OCI-LY1 (cell line): ENCODE measurements around the gene NLRP12.
"Not testable (repeated sequence)": the region's sequence is repeated elsewhere in the genome, so short reads cannot be mapped to it uniquely, and the experiment has no call there.

Source experiments
- H2AFZ ChIP-seq: fragments of 200-600 bp; sonication (generic), shearing (Covaris generic); 2 replicates; pipeline ENCODE4 v1.6.0; 2014; ENCODE audit warnings: antibody characterized with exemption, mild to moderate bottlenecking, low read length
- H3F3A ChIP-seq: fragments of 200-600 bp; sonication (generic), shearing (Covaris generic); 2 replicates; pipeline ENCODE4 v1.6.0; 2014; ENCODE audit warnings: mild to moderate bottlenecking, antibody characterized with exemption, low read length, moderate library complexity; ENCODE audit not compliant: insufficient read depth
- H3K27ac ChIP-seq: fragments of 200-600 bp; sonication (generic); 2 replicates; pipeline ENCODE4 v1.5.1; 2014; ENCODE audit warnings: low read length, mixed run types, mild to moderate bottlenecking, low read depth; ENCODE audit not compliant: poor library complexity, severe bottlenecking
- H3K27me3 ChIP-seq: fragments of 200-600 bp; sonication (generic); 2 replicates; pipeline ENCODE4 v1.6.0; 2014; ENCODE audit warnings: antibody characterized with exemption, mild to moderate bottlenecking, low read length, moderate library complexity; ENCODE audit not compliant: insufficient read depth
- H3K36me3 ChIP-seq: fragments of 200-600 bp; sonication (generic); 2 replicates; pipeline ENCODE4 v1.6.1; 2014; ENCODE audit warnings: mild to moderate bottlenecking, antibody characterized with exemption, low read length, moderate library complexity, mixed read lengths; ENCODE audit not compliant: insufficient read depth
- H3K4me1 ChIP-seq: fragments of 200-600 bp; sonication (generic); 2 replicates; pipeline ENCODE4 v1.5.1; 2014; ENCODE audit warnings: mild to moderate bottlenecking, low read length, moderate library complexity; ENCODE audit not compliant: insufficient read depth, severe bottlenecking
- H3K4me2 ChIP-seq: fragments of 200-600 bp; sonication (generic), shearing (Covaris generic); 2 replicates; pipeline ENCODE4 v1.6.1; 2014; ENCODE audit warnings: low read length
- H3K4me3 ChIP-seq: fragments of 200-600 bp; sonication (generic); 2 replicates; pipeline ENCODE4 v1.5.1; 2014; ENCODE audit warnings: low read length, low read depth, mild to moderate bottlenecking, mixed read lengths; ENCODE audit not compliant: poor library complexity, severe bottlenecking
- H3K79me2 ChIP-seq: fragments of 200-600 bp; shearing (Covaris generic); 2 replicates; pipeline ENCODE4 v1.6.1; 2016; ENCODE audit warnings: mixed run types, low read length, mixed read lengths; ENCODE audit not compliant: insufficient read depth
- H3K9ac ChIP-seq: fragments of 200-600 bp; sonication (generic), shearing (Covaris generic); 2 replicates; pipeline ENCODE4 v1.6.1; 2014; ENCODE audit warnings: mild to moderate bottlenecking, low read length, mixed read lengths
- H3K9me2 ChIP-seq: fragments of 200-600 bp; sonication (generic), shearing (Covaris generic); 2 replicates; pipeline ENCODE4 v1.6.1; 2014; ENCODE audit warnings: low read depth, mild to moderate bottlenecking, low read length, mixed read lengths
- H3K9me3 ChIP-seq: fragments of 200-600 bp; shearing (Covaris generic); 2 replicates; pipeline ENCODE4 v1.6.1; 2014; ENCODE audit warnings: low read length, mixed read lengths
- H4K20me1 ChIP-seq: fragments of 200-600 bp; sonication (generic), shearing (Covaris generic); 2 replicates; pipeline ENCODE4 v1.6.0; 2016; ENCODE audit warnings: mild to moderate bottlenecking, low read length; ENCODE audit not compliant: insufficient read depth
- EZH2 ChIP-seq: fragments of 200-600 bp; sonication (generic), shearing (Covaris generic); IDR thresholded peaks from 2 replicates; pipeline ENCODE4 v1.8.0; 2017; ENCODE audit warnings: borderline replicate concordance, mixed run types, mild to moderate bottlenecking, antibody characterized with exemption, low read length, moderate library complexity, mixed read lengths
- TF ChIP-seq, protein P1 (sequence below): fragments of 200-600 bp; sonication (generic), shearing (Covaris generic); IDR thresholded peaks from 2 replicates; pipeline ENCODE4 v1.5.1; 2017; ENCODE audit warnings: mild to moderate bottlenecking, antibody characterized with exemption, low read length, moderate library complexity, mixed read lengths

NLRP12 gene

DNA sequence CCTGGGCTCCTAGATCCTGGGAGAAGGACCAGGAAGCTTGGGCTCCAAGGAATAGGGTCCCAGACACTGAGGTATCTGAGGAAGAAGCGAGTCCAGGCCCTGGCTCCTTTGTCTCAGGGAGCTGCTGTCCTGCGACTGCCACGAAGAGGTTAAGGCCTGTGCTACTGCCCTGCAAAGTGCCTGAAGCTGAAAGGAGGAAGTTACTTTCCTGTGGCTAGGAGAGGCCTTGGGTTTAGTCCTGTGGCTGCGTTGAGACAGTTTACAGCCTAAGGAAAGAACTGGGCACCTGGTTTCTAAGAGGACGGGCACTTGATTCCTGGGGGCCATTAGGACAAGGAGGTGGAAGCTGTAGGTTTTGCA lies 46.4 kb upstream of the NLRP12 start:
- Histone ChIP-seq H3K27me3 (no peaks in the 10 kb centered on the region), H2AFZ (no peak overlapping the region), H3K9me2 (no peaks in the 10 kb centered on the region), H3K4me1 (no peaks in the 10 kb centered on the region), H3K79me2 (no peaks in the 10 kb centered on the region), H3F3A (no peaks in the 10 kb centered on the region), H3K36me3 (no peaks in the 10 kb centered on the region), H3K4me2 (no peak overlapping the region), H3K9me3 (no peaks in the 10 kb centered on the region), H3K27ac (no peak overlapping the region), H3K4me3 (no peak overlapping the region), H3K9ac (no peak overlapping the region), H4K20me1 (no peaks in the 10 kb centered on the region)
- TF ChIP-seq EZH2: no peak
- TF ChIP-seq, protein P1, sequence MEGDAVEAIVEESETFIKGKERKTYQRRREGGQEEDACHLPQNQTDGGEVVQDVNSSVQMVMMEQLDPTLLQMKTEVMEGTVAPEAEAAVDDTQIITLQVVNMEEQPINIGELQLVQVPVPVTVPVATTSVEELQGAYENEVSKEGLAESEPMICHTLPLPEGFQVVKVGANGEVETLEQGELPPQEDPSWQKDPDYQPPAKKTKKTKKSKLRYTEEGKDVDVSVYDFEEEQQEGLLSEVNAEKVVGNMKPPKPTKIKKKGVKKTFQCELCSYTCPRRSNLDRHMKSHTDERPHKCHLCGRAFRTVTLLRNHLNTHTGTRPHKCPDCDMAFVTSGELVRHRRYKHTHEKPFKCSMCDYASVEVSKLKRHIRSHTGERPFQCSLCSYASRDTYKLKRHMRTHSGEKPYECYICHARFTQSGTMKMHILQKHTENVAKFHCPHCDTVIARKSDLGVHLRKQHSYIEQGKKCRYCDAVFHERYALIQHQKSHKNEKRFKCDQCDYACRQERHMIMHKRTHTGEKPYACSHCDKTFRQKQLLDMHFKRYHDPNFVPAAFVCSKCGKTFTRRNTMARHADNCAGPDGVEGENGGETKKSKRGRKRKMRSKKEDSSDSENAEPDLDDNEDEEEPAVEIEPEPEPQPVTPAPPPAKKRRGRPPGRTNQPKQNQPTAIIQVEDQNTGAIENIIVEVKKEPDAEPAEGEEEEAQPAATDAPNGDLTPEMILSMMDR: no peak

DNA sequence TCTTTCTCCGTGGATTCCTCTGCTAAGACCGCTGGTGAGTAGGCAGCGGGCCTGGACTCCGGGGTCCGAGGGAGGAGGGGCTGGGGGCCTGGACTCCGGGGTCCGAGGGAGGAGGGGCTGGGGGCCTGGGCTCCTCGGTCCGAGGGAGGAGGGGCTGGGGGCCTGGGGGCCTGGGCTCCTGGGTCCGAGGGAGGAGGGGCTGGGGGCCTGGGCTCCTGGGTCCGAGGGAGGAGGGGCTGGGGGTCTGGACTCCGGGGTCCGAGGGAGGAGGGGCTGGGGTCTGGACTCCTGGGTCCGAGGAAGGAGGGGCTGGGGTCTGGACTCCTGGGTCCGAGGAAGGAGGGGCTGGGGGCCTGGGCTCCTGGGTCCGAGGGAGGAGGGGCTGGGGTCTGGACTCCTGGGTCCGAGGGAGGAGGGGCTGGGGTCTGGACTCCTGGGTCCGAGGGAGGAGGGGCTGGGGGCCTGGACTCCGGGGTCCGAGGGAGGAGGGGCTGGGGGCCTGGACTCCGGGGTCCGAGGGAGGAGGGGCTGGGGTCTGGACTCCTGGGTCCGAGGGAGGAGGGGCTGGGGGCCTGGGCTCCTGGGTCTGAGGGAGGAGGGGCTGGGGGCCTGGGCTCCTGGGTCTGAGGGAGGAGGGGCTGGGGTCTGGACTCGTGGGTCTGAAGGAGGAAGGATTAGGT lies 45.8 kb upstream of the NLRP12 start:
- not testable (repeated sequence) for H4K20me1 ChIP-seq, H3K36me3 ChIP-seq, H3K9me3 ChIP-seq, H3K4me1 ChIP-seq, H3K4me3 ChIP-seq, H3K27ac ChIP-seq, H2AFZ ChIP-seq, H3F3A ChIP-seq, H3K4me2 ChIP-seq, H3K9ac ChIP-seq, H3K27me3 ChIP-seq, H3K79me2 ChIP-seq, H3K9me2 ChIP-seq

GRCh38 chr19:53868892-53869804 lies 45.0 kb upstream of the NLRP12 start:
- H4K20me1 ChIP-seq: no peaks in the 10 kb centered on the region
- H2AFZ ChIP-seq: no peak overlapping the region
- H3F3A ChIP-seq: no peaks in the 10 kb centered on the region
- H3K4me3 ChIP-seq: no peak overlapping the region
- H3K4me2 ChIP-seq: no peak overlapping the region
- no peaks in the 10 kb centered on the region for H3K4me1 ChIP-seq
- no peak overlapping the region for H3K9ac ChIP-seq
- no peak overlapping the region for H3K27ac ChIP-seq
- TF ChIP-seq EZH2: no peak
- TF ChIP-seq, protein P1: no peak
- H3K79me2 ChIP-seq: no peaks in the 10 kb centered on the region
- H3K27me3 ChIP-seq: no peaks in the 10 kb centered on the region
- H3K9me3 ChIP-seq: no peaks in the 10 kb centered on the region
- H3K36me3 ChIP-seq: no peaks in the 10 kb centered on the region
- no peaks in the 10 kb centered on the region for H3K9me2 ChIP-seq
